Kidney (tissue), 14 donors: ENCODE data around the gene RABGGTA. TPM values are rescaled to one million over a fixed set of nuclear protein-coding genes. Genes with fewer than 3 reads are reported as not detected.

Experiments used
- DNase-seq, 5 donors: peaks; one replicate each; pipeline ENCODE4 v3.0.0-alpha.2; 2013 to 2020
- FAIRE-seq: peaks from 2 replicates; lab custom pipeline; 2012; peaks lifted over from hg19 to GRCh38; lab: Jason Lieb, UNC
- H3K27ac ChIP-seq, 2 donors: one replicate each; pipeline ENCODE4 v1.7.0; 2013; ENCODE audit warnings: low read depth in 2 of 2, low read length in 2 of 2, inconsistent platforms in 1 of 2
- H3K27me3 ChIP-seq: one replicate; pipeline ENCODE4 v1.7.1; 2013; ENCODE audit warnings: low read length, inconsistent platforms; ENCODE audit not compliant: control insufficient read depth, insufficient read depth
- H3K36me3 ChIP-seq, 3 donors: one replicate each; pipeline versions ENCODE4 v1.7.0 to v1.7.1; 2013; ENCODE audit warnings: low read length in 3 of 3, control low read depth in 1 of 3, inconsistent platforms in 1 of 3; ENCODE audit not compliant: insufficient read depth in 3 of 3, control insufficient read depth in 2 of 3
- H3K4me1 ChIP-seq, 3 donors: one replicate each; pipeline versions ENCODE4 v1.7.0 to v1.7.1; 2013; ENCODE audit warnings: low read length in 3 of 3, inconsistent platforms in 1 of 3, low read depth in 1 of 3; ENCODE audit not compliant: control insufficient read depth in 2 of 3, insufficient read depth in 2 of 3
- H3K4me3 ChIP-seq, 3 donors: one replicate each; pipeline versions ENCODE4 v1.7.0 to v1.8.1; 2013; ENCODE audit warnings: low read length in 3 of 3, control low read depth in 1 of 3, inconsistent platforms in 1 of 3
- H3K9ac ChIP-seq, 3 donors: one replicate each; pipeline versions ENCODE4 v1.7.0 to v1.7.1; 2013; ENCODE audit warnings: low read length in 3 of 3, control low read depth in 1 of 3, inconsistent platforms in 1 of 3
- H3K9me3 ChIP-seq, 3 donors: one replicate each; pipeline versions ENCODE4 v1.7.0 to v1.7.1; 2013; ENCODE audit warnings: low read length in 3 of 3, control low read depth in 1 of 3, inconsistent platforms in 1 of 3; ENCODE audit not compliant: control insufficient read depth in 2 of 3, insufficient read depth in 1 of 3
- intact Hi-C: fragments of 100-400 bp; cut with DNase I; formaldehyde crosslinking; loops from one replicate; pipeline ENCODE4 v1.11.1; 2022
- polyA plus RNA-seq: library from polyadenylated mRNA; stranded (reverse); fragments of 350-450 nt; fragmentation: Illumina TruSeq; extraction: RNeasy Lipid Tissue Mini Kit (QIAGEN cat#74804); gene quantifications from one replicate; pipeline ENCODE4 v1.2.3, GENCODE V29; 2014; ENCODE audit warnings: low read depth, low replicate concordance; ENCODE audit not compliant: insufficient read depth
- total RNA-seq: library from RNA; stranded (reverse); fragmentation: NEBNext Ultra II Directional; extraction: Animal tissue kit (Norgen Biotek cat#: 25700); gene quantifications from one replicate; pipeline ENCODE4 v1.2.1, GENCODE V29; 2021
- TF ChIP-seq, protein P1 (sequence below): IDR thresholded peaks from 3 replicates; pipeline ENCODE4 v1.5.1; 2012; ENCODE audit warnings: mild to moderate bottlenecking, moderate library complexity, borderline replicate concordance; ENCODE audit not compliant: insufficient read depth; ENCODE audit errors: extremely low read depth
- donor health status: control.
- donor health status: control.
- donor health status: control.
- donor health status: control.
- donor health status: control.
- donor health status: DM: yes; HTN: yes; CAD: no.
- donor health status: Normal renal cell carcinoma (clear cell type).

RABGGTA gene
- total and polyA plus RNA-seq, 2 donors from 2014 or later, result 25.8 to 33.9 TPM

DNA sequence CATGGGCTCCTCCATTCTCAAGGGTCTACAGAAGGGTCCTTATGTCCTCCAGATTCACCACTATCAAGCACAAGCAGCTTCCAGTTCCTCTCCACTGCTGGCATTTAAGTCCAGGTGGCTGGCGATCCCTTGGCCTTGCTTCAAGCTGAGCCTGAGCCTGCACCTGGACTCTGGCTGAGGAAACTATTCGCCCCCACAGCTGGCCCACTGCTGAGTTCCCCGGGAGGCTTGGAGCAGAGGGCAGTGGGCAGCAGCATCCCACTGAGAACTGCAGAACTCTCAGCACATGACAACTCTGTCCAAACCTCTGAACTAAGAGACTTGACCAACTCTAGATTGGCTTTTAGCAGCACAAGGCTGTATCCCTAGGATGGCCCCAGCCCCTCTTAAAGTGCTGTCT lies 11.3 kb upstream of the RABGGTA start:
- FAIRE-seq (no peak), DNase-seq (no peak)
- Histone ChIP-seq H3K9me3 (no peaks in the 10 kb centered on the region), H3K9ac (no peak overlapping the region), H3K4me3 (no peak overlapping the region), H3K27me3 (no peaks in the 10 kb centered on the region), H3K4me1 (peaks cover 0 to 3% (median 0%) of the 10 kb centered on the region in 3 donors), H3K27ac (no peak overlapping the region), H3K36me3 (no peaks in the 10 kb centered on the region)
- intact Hi-C loops, result no loop called here
- TF ChIP-seq, protein P1, sequence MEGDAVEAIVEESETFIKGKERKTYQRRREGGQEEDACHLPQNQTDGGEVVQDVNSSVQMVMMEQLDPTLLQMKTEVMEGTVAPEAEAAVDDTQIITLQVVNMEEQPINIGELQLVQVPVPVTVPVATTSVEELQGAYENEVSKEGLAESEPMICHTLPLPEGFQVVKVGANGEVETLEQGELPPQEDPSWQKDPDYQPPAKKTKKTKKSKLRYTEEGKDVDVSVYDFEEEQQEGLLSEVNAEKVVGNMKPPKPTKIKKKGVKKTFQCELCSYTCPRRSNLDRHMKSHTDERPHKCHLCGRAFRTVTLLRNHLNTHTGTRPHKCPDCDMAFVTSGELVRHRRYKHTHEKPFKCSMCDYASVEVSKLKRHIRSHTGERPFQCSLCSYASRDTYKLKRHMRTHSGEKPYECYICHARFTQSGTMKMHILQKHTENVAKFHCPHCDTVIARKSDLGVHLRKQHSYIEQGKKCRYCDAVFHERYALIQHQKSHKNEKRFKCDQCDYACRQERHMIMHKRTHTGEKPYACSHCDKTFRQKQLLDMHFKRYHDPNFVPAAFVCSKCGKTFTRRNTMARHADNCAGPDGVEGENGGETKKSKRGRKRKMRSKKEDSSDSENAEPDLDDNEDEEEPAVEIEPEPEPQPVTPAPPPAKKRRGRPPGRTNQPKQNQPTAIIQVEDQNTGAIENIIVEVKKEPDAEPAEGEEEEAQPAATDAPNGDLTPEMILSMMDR, result no peak

DNA sequence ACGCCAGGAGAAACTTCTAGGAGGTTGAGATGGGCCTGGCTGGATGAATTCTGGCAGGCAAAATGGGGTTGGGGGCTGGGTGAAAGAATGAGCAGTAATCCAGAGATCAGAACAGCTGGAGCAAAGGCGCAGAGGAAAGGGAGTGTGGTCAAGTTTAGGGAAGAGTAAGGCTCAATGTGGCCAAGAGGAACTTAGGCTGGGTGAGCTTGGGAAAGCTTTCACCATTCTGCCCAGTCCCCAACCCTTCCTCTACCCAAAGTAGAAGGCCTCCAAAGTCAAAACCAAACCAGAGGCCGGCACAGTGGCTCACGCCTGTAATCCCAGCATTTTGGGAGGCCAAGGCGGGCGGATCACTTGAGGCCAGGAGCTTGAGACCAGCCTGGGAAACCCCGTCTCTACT lies 10.2 kb upstream of the RABGGTA start:
- Histone ChIP-seq H3K4me3 (no peak overlapping the region), H3K36me3 (no peaks in the 10 kb centered on the region), H3K27me3 (no peaks in the 10 kb centered on the region), H3K27ac (no peak overlapping the region), H3K9me3 (no peaks in the 10 kb centered on the region), H3K4me1 (peaks cover 0 to 3% (median 0%) of the 10 kb centered on the region in 3 donors), H3K9ac (no peak overlapping the region)
- no peak for FAIRE-seq
- DNase-seq, result no peak
- intact Hi-C loops, result no loop called here
- TF ChIP-seq, protein P1, result no peak

DNA sequence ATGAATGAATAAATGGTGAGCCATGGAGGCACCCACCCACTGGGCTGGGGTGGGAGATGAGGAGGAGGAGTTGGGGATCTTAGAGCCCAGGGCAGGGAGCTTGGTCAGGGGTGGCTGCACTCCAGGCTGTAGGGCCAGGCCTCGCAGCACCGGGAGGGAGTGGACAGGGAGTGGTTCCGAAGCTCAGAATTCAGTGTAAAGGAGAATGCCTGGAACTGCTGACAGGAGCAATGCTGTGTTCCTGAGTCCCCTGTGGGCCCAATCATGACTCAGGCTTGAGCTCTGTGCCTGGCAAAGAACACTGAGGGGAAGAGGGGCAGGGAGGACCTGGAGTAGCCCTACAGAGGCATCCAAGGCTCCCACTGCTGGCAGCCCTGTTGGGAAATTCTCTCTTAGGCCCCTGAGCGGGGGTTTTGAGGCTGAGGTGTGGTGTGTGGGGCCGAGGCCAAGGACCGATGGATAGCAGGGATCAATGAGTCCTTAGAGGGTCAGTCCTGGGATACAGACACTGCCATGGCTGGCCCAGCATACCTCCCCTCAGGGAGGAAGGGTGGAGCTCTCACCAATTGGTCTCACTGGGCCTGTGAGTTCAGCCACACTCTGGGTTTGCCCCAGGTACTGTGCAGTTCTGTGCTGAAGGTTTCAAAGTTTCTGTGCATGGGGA lies 9.5 kb upstream of the RABGGTA start:
- H3K36me3 ChIP-seq, result no peaks in the 10 kb centered on the region
- TF ChIP-seq, protein P1, result no peak
- H3K4me3 ChIP-seq, result no peak overlapping the region
- intact Hi-C loops, result no loop called here
- no peaks in the 10 kb centered on the region for H3K27me3 ChIP-seq
- DNase-seq (no peak), FAIRE-seq (no peak)
- peaks cover 0 to 3% (median 0%) of the 10 kb centered on the region in 3 donors for H3K4me1 ChIP-seq
- no peak overlapping the region for H3K9ac ChIP-seq
- H3K27ac ChIP-seq, result no peak overlapping the region
- H3K9me3 ChIP-seq, result no peaks in the 10 kb centered on the region
